ENCODE measurements around the gene PRRX1.

The PRRX1 gene

GRCh38 chr1:170723518-170723917 is 59.6 kb downstream of the PRRX1 start:
- DNase-seq (ENCODE audit: low read depth), result no peak
- H3K4me3 ChIP-seq (ENCODE audit: low read depth, low read length), result no peak overlapping the region
- TF ChIP-seq, protein P1, sequence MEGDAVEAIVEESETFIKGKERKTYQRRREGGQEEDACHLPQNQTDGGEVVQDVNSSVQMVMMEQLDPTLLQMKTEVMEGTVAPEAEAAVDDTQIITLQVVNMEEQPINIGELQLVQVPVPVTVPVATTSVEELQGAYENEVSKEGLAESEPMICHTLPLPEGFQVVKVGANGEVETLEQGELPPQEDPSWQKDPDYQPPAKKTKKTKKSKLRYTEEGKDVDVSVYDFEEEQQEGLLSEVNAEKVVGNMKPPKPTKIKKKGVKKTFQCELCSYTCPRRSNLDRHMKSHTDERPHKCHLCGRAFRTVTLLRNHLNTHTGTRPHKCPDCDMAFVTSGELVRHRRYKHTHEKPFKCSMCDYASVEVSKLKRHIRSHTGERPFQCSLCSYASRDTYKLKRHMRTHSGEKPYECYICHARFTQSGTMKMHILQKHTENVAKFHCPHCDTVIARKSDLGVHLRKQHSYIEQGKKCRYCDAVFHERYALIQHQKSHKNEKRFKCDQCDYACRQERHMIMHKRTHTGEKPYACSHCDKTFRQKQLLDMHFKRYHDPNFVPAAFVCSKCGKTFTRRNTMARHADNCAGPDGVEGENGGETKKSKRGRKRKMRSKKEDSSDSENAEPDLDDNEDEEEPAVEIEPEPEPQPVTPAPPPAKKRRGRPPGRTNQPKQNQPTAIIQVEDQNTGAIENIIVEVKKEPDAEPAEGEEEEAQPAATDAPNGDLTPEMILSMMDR (conservative IDR thresholded peaks at IDR 0.05; ENCODE audit: low read depth, low read length), result no peak

DNA sequence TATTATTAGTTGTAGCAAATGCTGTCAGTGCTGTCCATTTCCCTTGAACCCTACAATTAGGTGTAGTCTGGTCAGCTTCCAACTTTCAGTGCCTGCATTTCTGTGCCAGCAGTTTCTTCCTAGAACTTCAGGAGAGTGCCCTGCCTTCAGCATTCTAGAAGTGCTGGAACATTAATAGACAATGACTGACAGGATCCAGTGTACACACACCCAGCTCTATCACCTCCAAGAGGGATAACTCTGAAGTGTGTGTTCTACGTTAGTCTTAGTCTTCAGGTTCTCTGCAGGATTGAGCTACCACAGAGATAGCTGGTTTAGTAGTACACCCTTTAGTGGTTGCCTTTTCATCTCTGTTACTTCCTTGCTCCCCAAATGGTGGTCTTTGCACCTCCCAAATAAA is 61.4 kb downstream of the PRRX1 start:
- no peak for DNase-seq (ENCODE audit: low read depth)
- TF ChIP-seq, protein P1 (conservative IDR thresholded peaks at IDR 0.05; ENCODE audit: low read depth, low read length), result no peak
- no peak overlapping the region for H3K4me3 ChIP-seq (ENCODE audit: low read depth, low read length)

DNA sequence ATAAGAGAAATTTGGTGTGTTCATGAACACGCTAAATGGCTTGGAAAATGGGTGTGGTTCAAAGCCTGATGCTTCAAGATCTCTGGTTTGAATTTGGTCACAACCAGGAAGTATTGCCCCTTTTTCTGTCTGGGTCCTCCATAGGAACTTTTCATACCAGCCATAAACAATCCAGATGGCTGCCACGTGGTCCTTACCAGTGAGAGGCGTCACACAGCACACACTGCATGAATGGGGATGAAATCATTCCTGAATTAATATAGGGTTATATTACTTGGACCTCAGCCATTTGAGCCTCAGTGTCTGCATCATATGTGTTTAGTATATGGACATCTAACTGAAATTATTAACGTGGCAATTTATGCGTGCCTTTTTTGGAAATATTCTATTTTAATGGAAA is 64.0 kb downstream of the PRRX1 start:
- DNase-seq (ENCODE audit: low read depth), result no peak
- H3K4me3 ChIP-seq (ENCODE audit: low read depth, low read length), result no peak overlapping the region
- TF ChIP-seq, protein P1 (conservative IDR thresholded peaks at IDR 0.05; ENCODE audit: low read depth, low read length), result no peak

DNA sequence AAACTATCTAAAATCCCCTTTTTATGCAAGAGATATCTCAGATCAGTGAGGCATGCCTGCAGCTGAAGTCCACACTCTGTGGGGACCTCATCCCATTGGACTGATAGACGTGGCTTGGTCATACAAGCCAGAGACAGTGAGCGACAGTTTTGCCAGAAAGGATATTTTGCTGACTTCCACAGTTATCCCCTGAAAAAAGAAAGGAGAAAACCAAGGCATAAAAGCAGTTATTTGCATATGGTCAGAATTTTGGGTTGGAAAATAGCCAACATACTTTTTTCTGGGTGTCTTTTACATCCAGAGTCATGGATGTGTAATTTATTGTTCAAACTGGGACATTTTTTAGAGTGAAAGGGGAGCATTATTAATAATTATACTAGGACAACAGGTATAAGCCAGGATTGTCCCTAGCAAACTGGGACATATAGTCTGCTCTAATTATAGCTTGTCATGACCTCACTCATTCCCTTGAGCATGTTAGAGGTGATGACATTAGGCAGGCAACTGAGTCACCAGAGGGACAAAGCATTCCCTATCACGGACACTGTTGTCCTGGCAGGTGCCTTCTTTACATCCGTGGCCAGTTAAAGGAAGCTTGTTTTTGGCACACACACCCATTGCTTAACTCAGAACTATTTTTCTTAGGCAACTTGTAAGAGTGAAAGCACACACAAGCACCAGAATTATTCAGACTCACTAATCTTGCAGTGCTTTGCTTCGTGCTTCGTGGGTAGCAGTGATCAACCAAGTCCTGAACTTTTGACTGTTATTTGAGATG is 65.5 kb downstream of the PRRX1 start:
- DNase-seq (ENCODE audit: low read depth), result peak; percentile 38
- no peak overlapping the region for H3K4me3 ChIP-seq (ENCODE audit: low read depth, low read length)
- TF ChIP-seq, protein P1 (conservative IDR thresholded peaks at IDR 0.05; ENCODE audit: low read depth, low read length), result no peak

GRCh38 chr1:170730014-170730413 is 66.1 kb downstream of the PRRX1 start:
- H3K4me3 ChIP-seq (ENCODE audit: low read depth, low read length), result no peak overlapping the region
- no peak for DNase-seq (ENCODE audit: low read depth)
- TF ChIP-seq, protein P1 (conservative IDR thresholded peaks at IDR 0.05; ENCODE audit: low read depth, low read length), result no peak

GRCh38 chr1:170730438-170730837 is 66.5 kb downstream of the PRRX1 start:
- no peak for DNase-seq (ENCODE audit: low read depth)
- no peak overlapping the region for H3K4me3 ChIP-seq (ENCODE audit: low read depth, low read length)
- TF ChIP-seq, protein P1 (conservative IDR thresholded peaks at IDR 0.05; ENCODE audit: low read depth, low read length), result no peak
